Bronchial epithelial cell (primary cell): Measurements from ENCODE around the gene NMU. TPM values are rescaled to one million over a fixed set of nuclear protein-coding genes. Genes with fewer than 3 reads are reported as not detected.

ENCODE experiments used
- DNase-seq: peaks from one replicate; pipeline ENCODE4 v3.0.0-alpha.2; 2010; ENCODE audit warnings: low read depth
- FAIRE-seq: peaks from 2 replicates; lab custom pipeline; 2011; peaks lifted over from hg19 to GRCh38; lab: Jason Lieb, UNC
- H3K27me3 ChIP-seq: 2 replicates; pipeline ENCODE4 v1.5.1; 2011; ENCODE audit warnings: low read length; ENCODE audit not compliant: control insufficient read depth, insufficient read depth
- H3K36me3 ChIP-seq: 2 replicates; pipeline ENCODE4 v1.5.1; 2011; ENCODE audit warnings: low read length; ENCODE audit not compliant: control insufficient read depth, insufficient read depth
- H3K4me3 ChIP-seq: 2 replicates; pipeline ENCODE4 v1.5.1; 2011; ENCODE audit warnings: mild to moderate bottlenecking, low read depth, low read length, control low read depth
- total RNA-seq: library from RNA; depleted of rRNA; stranded (reverse); fragments of >200 nt; gene quantifications from 2 replicates; pipeline ENCODE4 v1.2.1, GENCODE V29; 2014
- TF ChIP-seq, protein P1 (sequence below): IDR thresholded peaks from 2 replicates; pipeline ENCODE4 v1.5.1; 2011; ENCODE audit warnings: mild to moderate bottlenecking, moderate library complexity, low read length, control low read depth, inconsistent platforms; ENCODE audit not compliant: insufficient read depth, severe bottlenecking

The NMU gene
- total RNA-seq, 1 donor from 2014 or later: 4.2 TPM

DNA sequence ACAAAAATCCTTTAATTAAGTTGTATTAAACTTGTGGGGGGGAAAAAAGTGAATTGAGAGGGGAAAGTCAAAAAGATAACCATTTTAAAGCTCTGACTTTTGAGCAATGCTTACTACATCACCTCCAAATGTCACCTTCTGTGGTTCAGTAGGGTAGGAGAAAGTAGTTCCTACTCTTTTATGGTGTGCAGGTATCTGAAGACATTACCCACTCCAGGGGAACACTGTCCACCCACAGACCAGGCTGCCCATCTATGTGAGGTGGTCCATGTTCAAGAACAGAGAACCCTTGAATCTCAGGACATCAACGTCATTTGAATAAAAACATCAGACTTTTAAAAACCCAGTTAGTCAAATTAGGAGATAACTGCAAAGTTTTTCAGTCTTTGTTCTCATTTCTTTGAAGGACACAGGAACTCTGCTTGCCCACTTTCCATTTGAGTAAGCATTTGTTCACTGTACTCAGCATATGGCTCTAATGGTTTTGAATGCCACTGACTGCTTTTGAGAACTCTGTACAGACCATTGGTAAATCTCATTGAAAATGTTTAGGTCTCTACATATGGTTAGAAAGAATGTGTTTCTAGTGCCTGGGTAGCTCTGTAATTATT, 18.4 kb downstream of the NMU start:
- TF ChIP-seq, protein P1, sequence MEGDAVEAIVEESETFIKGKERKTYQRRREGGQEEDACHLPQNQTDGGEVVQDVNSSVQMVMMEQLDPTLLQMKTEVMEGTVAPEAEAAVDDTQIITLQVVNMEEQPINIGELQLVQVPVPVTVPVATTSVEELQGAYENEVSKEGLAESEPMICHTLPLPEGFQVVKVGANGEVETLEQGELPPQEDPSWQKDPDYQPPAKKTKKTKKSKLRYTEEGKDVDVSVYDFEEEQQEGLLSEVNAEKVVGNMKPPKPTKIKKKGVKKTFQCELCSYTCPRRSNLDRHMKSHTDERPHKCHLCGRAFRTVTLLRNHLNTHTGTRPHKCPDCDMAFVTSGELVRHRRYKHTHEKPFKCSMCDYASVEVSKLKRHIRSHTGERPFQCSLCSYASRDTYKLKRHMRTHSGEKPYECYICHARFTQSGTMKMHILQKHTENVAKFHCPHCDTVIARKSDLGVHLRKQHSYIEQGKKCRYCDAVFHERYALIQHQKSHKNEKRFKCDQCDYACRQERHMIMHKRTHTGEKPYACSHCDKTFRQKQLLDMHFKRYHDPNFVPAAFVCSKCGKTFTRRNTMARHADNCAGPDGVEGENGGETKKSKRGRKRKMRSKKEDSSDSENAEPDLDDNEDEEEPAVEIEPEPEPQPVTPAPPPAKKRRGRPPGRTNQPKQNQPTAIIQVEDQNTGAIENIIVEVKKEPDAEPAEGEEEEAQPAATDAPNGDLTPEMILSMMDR: no peak
- no peak for FAIRE-seq
- no peak for DNase-seq
- H3K4me3 ChIP-seq: no peak overlapping the region
- H3K27me3 ChIP-seq: no peaks in the 10 kb centered on the region
- H3K36me3 ChIP-seq: no peaks in the 10 kb centered on the region

DNA sequence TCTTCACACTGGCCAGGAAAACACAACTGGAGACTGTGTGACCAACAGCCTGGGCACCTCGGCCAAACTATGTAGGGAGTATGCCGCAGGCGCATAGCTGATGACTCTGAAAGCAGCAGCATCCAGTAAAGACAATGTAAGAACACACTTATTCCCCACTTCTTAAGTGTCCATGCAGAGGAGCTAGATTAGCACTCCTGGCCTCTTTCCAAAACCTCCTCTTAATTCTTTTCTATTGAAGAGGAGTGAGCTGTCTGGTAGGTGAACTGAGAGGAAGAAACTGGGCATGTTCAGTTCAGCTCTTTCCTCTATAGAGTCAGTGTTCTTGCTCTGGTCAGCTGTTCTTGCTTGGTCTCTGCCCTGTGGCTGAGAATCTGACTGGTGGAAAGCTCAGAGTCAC, 21.1 kb downstream of the NMU start:
- Histone ChIP-seq H3K36me3 (no peaks in the 10 kb centered on the region), H3K4me3 (no peak overlapping the region), H3K27me3 (no peaks in the 10 kb centered on the region)
- DNase-seq (peak; percentile 8), FAIRE-seq (peak; percentile 43)
- TF ChIP-seq, protein P1: no peak

DNA sequence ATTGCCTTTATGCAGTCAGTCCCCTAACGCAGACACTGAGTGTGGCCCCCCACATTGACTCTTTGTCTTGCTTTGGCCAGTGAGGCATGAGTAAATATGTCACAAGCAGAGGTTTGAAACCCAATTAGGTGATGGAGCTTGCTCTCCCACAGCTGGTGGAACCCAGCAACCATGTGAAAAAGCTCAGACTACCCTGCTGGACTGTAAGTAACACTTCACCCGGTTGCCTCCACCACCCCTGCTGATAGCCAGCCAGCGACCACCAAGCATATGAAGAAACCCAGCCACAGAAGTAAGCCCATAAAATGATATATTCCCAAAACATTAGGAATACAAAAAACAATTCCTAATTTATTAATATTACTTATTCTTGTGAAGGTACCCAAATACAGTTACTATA, 22.5 kb downstream of the NMU start:
- H3K27me3 ChIP-seq: no peaks in the 10 kb centered on the region
- H3K4me3 ChIP-seq: no peak overlapping the region
- DNase-seq (no peak), FAIRE-seq (no peak)
- TF ChIP-seq, protein P1: no peak
- H3K36me3 ChIP-seq: no peaks in the 10 kb centered on the region

DNA sequence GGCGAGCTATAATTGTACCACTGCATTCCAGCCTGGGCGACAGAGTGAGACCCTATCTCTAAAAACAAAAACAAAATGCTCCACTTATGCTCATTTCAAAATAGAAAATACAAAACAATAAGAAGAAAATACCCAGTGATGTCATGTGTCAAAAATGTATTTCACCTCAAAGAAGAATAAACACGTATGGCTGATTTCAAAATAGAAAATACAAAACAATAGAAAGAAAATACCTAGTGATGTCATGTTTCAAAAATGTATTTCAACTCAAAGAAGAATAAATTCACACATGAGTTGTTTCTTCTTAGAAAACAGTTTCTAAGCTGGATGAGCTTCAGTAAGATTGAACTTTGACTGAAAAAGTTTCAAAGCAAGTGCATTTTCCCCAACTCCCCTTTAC, 23.8 kb downstream of the NMU start:
- no peaks in the 10 kb centered on the region for H3K36me3 ChIP-seq
- no peak overlapping the region for H3K4me3 ChIP-seq
- TF ChIP-seq, protein P1: no peak
- DNase-seq (peak; percentile 68), FAIRE-seq (no peak)
- no peaks in the 10 kb centered on the region for H3K27me3 ChIP-seq

DNA sequence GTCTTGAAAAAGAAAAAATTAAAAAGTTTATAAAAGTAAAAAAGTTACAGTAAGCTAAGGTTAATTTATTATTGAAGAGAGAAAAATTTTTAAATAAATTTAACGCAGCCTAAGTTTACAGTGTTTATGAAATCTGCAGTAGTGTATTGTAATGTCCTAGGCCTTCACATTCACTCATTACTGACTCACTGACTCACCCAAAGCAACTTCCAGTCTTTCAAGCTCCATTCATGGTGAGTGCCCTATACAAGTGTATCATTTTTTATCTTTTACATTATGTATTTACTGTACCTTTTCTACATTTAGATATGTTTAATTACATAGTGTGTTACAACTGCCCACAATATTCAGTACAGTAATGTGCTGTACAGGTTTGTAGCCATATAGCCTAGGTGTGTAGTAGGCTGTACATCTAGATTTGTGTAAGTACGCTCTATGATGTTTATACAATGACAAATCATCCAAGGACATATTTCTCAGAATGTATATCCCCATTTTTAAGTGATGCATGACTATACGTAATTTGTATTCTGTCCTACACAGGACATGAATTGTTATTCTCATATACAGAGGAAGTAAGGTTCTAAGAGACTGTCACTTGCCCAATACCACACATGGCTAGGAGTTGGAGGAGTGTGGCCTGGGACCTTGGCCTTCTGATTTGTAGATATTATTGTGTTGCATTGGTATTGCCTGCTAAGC, 24.6 kb downstream of the NMU start:
- Histone ChIP-seq H3K4me3 (no peak overlapping the region), H3K27me3 (no peaks in the 10 kb centered on the region), H3K36me3 (no peaks in the 10 kb centered on the region)
- peak; percentile 82 for DNase-seq
- FAIRE-seq: no peak
- TF ChIP-seq, protein P1: no peak
